ENCODE measurements around the gene ALG9. TPM values are rescaled to one million over a fixed set of nuclear protein-coding genes. Genes with fewer than 3 reads are reported as not detected.

Gene ALG9
- total and polyA plus RNA-seq, 10 of the 15 experiments (the other 5 are each of a cell fraction or from before 2014, with no cell fraction given): 10.8 to 41.6 (median 25.5) TPM

DNA sequence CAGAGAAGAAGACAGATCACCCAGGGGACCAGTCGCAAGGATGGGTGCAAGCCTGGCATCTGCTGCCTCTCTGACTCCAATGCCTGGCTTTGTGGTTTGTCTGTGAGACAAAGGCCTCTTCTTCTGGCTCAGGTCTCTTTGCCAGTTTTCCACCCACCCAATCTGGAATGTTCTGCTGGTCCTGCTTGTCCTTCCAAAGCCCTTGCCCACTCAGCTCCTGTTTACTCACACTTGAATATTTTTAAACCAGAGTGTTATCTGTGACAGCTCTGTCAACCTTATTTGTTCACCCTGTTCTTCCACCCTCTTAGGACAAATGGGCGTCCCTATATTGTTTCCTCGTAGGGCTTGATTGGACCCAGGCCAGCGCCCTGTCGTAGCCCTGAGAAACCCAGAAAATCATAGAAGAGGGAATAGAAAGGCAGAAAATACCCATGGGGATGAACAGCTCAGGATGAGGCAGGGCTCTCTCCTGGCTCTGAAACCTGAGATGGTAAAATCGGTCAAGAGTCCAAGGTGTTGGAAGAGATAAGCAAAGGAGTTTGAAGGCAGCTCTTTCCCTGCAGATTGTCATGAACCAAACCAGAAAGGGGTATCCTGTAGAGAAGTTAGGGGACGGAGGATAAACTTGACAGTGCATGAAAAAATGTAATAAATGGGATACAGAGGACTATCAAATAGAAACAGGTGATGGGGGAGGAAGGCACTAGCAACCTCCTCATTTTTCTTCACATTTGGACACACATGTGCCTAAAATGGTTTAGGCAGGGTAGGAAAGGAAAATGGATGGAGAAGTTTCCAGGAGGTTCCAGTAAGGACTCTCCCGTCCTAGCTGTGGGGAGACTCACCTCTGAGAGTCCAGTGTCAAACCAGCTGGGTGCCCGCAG, 39.5 kb upstream of the ALG9 start (continued):
- TF ChIP-seq FOXM1 (IDR thresholded peaks at IDR 0.05; ENCODE audit: low read depth, low read length) (no peak), CBX3 (IDR thresholded peaks at IDR 0.05; ENCODE audit: borderline replicate concordance, low read depth) (no peak), BHLHE40 (IDR thresholded peaks at IDR 0.05; ENCODE audit: borderline replicate concordance in 1 of 2, low read depth in 2 of 2, low read length in 1 of 2) (no peak)

DNA sequence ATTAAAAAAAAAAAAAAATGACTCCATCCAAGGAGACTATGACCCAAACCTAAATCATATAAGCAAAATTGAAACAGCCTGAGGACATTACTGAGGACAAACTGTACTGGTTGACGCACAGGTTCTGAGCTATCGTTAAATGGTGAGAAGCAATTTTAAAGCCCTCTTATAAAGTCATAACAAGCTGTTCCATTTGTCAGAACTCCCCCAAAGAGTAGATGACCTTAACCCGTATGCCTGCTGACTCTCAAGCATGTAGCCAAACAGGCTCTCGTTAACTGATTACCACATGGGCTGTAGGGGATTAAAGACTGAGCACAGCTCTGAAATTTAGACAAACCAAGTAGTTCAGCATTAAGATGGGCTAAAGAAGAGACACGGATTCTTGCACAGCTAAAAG, 38.0 kb upstream of the ALG9 start:
- ATAC-seq (no peak), FAIRE-seq (no peak), DNase-seq (ENCODE audit: low read depth, low spot score) (no peak)
- no peak overlapping the region for H2AFZ ChIP-seq (ENCODE audit: control insufficient read depth, low read depth, low read length)
- H3K79me2 ChIP-seq (ENCODE audit: control insufficient read depth, insufficient read depth, low read length): no peaks in the 10 kb centered on the region
- ChIA-PET POLR2A (no interaction called here), CTCF (no interaction called here), RAD21 (ENCODE audit: unreplicated experiment) (no interaction called here), SMC1A (ENCODE audit: uncharacterized antibody, unreplicated experiment) (no interaction called here)
- no peaks in the 10 kb centered on the region for H3K36me3 ChIP-seq (ENCODE audit: control insufficient read depth in 2 of 2, insufficient read depth in 2 of 2, low read length in 1 of 2)
- H3K9ac ChIP-seq (ENCODE audit: control insufficient read depth, insufficient read depth, low read length): no peak overlapping the region
- H4K20me1 ChIP-seq (ENCODE audit: control insufficient read depth, insufficient read depth): no peaks in the 10 kb centered on the region
- no peaks in the 10 kb centered on the region; a peak in 2 of 4 replicates for H3K27me3 ChIP-seq (replicated peaks in 1 of 2; ENCODE audit: control insufficient read depth in 2 of 2, insufficient read depth in 2 of 2, low read length in 1 of 2)
- no peak overlapping the region for H3K27ac ChIP-seq (ENCODE audit: control insufficient read depth, insufficient read depth)
- 70% methylated on average over 5 of the region's 5 CpGs for WGBS (ENCODE audit: insufficient coverage, insufficient replicate concordance, low lambda C conversion rate, missing lambda C conversion rate)
- in situ Hi-C loops (cut with MboI) (no loop called here), intact Hi-C loops (cut with micrococcal nuclease; ENCODE audit: unreplicated experiment) (no loop called here)
- no peaks in the 10 kb centered on the region for H3K9me3 ChIP-seq (replicated peaks; ENCODE audit: control insufficient read depth, insufficient read depth, low read length)
- H3K4me3 ChIP-seq: no peak overlapping the region
- no peak overlapping the region for H3K4me2 ChIP-seq (ENCODE audit: control insufficient read depth, insufficient read depth)
- TF ChIP-seq EED (IDR thresholded peaks at IDR 0.05; ENCODE audit: low read depth) (no peak), RAD21 (IDR thresholded peaks at IDR 0.05; ENCODE audit: insufficient read depth, low read depth, low read length) (no peak), ETV6 (conservative IDR thresholded peaks at IDR 0.05 in 1 of 2, IDR thresholded peaks at IDR 0.05 in 1 of 2; ENCODE audit: borderline replicate concordance in 1 of 2, low read depth in 1 of 2) (no peak), TCF3 (IDR thresholded peaks at IDR 0.05; ENCODE audit: borderline replicate concordance, insufficient read depth, low read depth, low read length) (no peak), HDAC2 (IDR thresholded peaks at IDR 0.05) (no peak), EP300 (IDR thresholded peaks at IDR 0.05; ENCODE audit: borderline replicate concordance in 1 of 2, control insufficient read depth in 1 of 2, low read depth in 2 of 2, low read length in 2 of 2) (no peak), HDGF (IDR thresholded peaks at IDR 0.05) (no peak)
- TF ChIP-seq, protein P1, sequence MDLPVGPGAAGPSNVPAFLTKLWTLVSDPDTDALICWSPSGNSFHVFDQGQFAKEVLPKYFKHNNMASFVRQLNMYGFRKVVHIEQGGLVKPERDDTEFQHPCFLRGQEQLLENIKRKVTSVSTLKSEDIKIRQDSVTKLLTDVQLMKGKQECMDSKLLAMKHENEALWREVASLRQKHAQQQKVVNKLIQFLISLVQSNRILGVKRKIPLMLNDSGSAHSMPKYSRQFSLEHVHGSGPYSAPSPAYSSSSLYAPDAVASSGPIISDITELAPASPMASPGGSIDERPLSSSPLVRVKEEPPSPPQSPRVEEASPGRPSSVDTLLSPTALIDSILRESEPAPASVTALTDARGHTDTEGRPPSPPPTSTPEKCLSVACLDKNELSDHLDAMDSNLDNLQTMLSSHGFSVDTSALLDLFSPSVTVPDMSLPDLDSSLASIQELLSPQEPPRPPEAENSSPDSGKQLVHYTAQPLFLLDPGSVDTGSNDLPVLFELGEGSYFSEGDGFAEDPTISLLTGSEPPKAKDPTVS (IDR thresholded peaks at IDR 0.05; ENCODE audit: low read depth, low read length): no peak
- H3K4me1 ChIP-seq (ENCODE audit: control insufficient read depth, insufficient read depth, low read length): no peaks in the 10 kb centered on the region
- no TSS peak for BruUV-seq (replicated peaks)

Measured in GM12878 (cell line).